CD4-positive, alpha-beta T cell treated with Interleukin-10 for 1 hour (primary cell): ENCODE data around the gene S100Z.
A peak's percentile ranks its signal among the peaks of the same experiment; 100 is the strongest.
"Not testable (repeated sequence)": the region's sequence is repeated elsewhere in the genome, so short reads cannot be mapped to it uniquely, and the experiment has no call there.

ENCODE experiments used
- DNase-seq: peaks from one replicate; pipeline ENCODE4 v3.0.0-alpha.2; 2020

Gene S100Z

DNA sequence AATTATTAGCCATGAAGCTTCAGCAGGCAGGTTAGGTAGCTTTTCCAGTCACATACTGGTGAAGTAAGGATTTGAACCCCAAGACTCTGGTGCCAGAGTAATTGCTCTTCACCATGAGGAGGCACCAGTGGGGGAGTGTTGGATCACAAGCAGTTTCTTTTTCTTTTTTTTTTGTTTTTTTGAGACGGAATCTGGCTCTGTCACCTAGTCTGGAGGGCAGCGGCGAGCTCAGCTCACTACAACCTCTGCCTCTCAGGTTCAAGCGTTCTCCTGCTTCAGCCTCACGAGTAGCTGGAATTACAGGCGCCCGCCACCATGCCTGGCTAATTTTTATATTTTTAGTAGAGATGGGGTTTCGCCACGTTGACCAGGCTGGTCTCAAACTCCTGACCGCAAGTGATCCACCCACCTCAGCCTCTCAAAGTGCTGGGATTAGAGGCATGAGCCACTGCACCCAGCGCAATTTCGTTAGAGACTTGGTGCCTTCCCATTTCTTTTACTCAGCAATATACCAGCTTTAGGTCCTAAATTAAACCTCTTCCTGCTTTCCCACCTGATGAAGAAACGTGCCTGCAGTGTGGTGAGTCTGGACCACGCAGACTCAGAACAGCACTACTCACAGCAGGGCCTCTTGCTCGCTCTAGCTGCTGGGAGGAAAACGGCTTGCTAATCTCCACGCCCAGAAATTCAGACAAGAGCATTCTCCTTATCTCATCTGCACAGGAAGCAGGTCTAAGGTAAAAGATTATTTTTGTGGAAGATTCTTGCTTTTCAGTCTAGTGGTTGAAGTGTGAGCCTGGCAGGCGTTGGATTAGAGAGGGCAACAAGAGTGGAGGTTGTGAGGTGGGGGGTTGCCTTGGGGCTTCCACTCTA lies at the start of gene S100Z:
S100Z (plus strand) TSS at position 596 of the 873 bp plus-strand sequence. CDS start 25,346 bp downstream, outside the sequence.
- peak; percentile 50 for DNase-seq

- no peak for DNase-seq
These were observed 49.2 kb upstream of the S100Z start for GRCh38 chr5:76800579-76800978.

DNA sequence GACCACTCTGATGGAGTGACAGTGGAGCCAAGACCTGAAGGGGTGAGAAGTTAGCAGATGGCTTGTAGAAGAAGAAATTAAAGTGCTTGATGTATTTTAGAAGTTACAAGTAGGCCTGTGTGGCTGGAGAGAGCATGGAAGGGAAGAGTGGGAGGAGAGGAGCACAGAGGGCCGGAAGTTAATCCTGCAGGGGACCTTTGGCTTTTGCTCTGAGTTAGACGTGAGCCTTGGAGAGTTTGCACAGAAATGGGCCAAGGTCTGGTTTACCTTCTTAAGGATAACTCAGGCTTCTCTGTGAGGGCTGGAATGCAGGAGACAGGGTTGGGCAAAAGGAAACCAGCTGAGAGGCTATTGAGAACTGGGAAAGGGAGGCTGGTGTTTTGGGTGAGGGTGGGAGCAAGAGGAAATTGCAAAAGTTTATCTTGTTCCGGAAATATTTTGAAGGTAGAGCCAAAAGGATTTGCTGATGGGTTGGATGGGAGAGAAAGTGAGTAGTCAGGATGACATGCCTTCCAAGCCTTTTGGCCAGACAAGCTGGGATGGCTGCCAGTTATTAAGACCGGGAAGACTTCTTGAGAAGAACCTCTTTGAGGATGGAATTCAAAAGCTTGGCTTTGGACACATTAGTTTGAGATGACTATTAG lies 48.5 kb upstream of the S100Z start:
- no peak for DNase-seq

- no peak for DNase-seq
These were observed 48.0 kb upstream of the S100Z start for GRCh38 chr5:76801803-76802195.

DNA sequence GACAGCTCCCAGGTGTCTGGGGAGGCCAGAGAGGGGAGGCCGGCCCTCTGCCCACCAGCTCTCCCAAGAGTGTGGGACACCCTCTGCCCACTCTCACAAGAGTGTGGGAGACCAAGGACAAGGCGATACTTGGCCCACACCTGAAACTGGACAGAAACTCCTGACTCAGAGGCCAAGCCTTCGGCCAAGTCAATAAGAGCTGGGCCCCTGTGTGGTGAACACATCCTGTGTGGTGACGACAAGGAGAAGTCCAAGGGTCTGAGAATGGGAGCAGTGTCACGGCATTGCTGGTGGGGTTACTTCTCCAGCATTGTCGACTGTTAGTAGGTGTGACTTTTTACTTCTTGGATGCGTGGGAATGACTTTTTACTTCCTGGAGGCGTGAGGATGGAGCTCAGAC lies 45.5 kb upstream of the S100Z start:
- no peak for DNase-seq

DNA sequence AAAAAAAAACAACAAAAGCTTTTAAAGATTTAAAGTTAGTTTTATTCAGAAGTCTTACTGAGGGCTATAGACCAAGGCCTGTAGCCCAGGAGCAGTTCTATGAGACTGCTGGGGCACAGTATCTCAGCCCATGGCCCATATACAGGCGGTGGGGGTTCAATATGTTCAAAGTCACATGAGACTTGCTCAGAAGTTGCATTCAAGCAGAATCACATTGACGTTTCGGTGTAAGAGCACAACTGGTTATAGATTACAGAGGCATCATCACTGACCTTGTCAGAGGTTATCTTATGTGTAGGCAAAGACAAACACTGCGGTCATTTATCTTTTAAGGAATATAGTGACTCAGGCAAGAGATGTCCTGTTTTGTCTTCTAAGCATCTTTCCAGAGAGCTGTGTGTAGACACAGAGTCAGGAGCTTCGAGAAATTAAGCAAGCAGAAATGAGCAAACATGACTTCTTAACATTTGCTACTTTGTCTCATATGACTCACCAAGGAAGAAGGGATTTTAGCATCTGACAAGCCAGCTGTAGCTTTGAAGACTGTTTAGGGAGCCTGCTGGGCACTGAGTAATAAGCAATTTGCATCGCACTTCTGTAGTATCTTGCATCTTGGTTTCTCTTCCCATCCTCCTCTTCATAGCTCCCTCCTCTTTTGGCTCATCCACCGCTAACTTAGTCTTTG lies 43.9 kb upstream of the S100Z start:
- no peak for DNase-seq

GRCh38 chr5:76807296-76807695 lies 42.5 kb upstream of the S100Z start:
- DNase-seq: no peak

DNA sequence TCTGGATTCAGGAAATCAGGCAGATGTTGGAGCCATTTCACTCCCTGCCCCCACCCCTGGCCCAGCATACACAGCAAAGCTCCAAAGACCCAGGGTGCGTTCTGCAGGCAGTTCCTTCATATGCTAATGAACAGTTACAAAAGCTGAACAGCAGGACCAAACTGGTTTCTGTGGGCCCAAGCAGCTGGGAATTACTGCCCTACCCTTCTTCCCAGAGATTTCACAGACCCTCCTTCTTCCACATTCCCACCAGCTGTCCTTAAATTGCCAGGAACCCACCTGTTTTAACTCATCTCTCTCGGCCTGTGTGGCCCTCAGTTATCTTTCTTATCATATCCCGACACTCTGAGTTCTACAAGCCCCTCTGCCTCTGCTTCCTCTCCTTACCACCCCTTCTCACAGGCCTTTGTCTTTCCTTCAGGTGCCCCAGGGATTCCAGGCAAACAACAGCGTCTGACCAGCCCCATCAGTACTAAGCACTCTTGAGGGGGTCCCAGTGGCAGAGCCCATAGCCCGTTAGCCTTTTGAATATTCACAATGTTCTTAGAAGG lies 41.6 kb upstream of the S100Z start:
- no peak for DNase-seq

DNA sequence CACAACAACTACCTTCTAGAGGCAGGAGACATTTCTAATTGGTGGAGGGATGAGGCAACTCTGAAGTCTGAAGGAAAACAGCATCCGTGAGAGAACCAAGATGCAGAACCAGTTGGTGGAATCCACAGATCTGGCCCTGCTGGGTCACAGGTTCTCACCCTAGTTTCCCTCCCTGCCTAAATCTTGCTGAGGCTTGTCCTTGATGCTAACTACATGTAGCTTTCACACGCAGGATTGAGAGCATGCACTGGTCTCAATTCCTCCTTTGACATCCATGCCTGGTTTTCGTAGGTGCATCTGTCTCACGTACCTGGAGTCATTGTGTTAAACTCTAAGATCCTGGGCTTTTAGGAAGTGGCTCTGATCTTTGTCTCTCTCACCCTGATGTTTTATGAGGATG lies 40.7 kb upstream of the S100Z start:
- DNase-seq: no peak

DNA sequence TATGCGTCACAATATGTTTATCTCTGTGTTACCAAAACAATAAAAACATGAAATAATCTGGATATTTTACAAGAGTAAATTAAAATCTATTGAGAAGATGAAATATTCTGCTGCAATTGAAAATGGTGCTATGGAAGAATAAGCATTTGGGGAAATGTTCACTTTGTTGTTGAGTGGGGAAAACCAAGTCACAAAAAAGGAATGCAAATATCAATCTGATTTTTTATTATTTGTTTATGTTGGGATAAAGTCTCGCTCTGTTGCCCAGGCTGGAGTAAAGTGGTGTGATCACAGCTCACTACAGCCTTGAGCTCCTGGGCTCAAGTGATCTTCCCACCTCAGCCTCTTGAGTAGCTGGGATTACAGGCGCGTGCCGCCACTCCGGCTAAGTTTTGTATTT lies 39.6 kb upstream of the S100Z start:
- no peak for DNase-seq

- DNase-seq: no peak
These were observed 38.6 kb upstream of the S100Z start for GRCh38 chr5:76811214-76811613.

GRCh38 chr5:76812209-76812608 lies 37.6 kb upstream of the S100Z start:
- not testable (repeated sequence) for DNase-seq

DNA sequence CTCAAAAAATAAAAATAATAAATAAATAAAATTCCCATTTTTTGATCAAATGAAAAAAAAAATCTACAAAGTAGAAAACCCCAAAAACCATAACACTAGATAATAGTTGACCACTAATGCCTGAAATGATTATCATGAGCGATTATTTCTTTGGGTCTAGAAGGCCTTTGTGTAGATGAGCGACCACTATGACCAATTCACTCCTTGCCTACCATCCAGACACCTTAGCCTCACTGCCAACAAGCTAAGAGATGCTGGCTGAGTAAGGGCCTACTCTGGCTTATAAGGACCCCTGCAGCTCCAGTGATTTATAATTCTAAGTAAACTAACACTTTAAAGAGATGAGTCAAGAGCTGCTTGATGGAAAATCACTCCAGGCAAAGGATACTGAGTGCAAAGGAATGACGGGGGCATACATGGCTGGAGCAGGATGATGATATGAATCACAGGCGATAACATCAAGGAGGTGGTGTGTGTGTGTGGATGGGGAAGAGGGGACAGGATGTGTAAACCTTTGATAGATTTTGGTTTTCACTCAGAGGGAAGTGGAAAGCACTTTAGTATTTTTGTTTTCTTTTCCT lies 35.7 kb upstream of the S100Z start:
- DNase-seq: no peak

DNA sequence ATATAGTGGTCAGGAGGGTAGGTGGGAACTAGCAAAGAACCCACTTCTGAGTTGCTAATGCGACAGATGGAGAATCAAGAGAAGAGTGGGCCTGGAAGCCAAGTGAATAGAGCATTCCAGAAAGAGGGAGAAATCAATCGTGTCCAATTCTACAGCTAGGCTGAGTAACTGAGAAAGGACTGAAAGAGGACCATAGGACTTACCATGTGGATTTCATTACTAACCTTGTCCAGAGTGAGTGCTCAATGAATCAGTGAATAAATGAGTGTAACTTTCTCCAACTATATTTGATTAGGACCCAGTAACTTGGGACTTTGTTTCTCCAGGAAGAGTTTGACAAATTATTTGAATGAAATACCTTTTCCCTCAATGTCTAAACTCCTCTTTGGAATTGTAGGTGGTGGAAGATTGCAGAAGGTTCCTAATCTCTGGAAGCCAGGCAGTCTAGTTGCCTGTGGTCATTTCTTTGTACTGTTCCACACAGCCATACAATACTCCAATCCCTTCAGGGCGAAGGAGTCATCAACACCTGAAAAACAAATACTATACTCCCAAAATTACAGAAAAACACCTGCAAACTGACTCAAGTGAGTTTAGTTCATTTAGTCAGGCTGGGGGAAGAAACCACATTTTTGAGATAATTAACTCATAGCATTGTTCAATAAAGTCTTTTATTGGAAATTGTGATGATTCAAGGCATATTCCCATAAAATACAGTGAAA lies 33.5 kb upstream of the S100Z start:
- no peak for DNase-seq

- DNase-seq: peak; percentile 55
These were observed 30.7 kb upstream of the S100Z start, which contains the start of gene F2RL1 for GRCh38 chr5:76818844-76819831. F2RL1 (plus strand) TSS chr5:76819030; CDS start chr5:76819183, 153 bp downstream.

DNA sequence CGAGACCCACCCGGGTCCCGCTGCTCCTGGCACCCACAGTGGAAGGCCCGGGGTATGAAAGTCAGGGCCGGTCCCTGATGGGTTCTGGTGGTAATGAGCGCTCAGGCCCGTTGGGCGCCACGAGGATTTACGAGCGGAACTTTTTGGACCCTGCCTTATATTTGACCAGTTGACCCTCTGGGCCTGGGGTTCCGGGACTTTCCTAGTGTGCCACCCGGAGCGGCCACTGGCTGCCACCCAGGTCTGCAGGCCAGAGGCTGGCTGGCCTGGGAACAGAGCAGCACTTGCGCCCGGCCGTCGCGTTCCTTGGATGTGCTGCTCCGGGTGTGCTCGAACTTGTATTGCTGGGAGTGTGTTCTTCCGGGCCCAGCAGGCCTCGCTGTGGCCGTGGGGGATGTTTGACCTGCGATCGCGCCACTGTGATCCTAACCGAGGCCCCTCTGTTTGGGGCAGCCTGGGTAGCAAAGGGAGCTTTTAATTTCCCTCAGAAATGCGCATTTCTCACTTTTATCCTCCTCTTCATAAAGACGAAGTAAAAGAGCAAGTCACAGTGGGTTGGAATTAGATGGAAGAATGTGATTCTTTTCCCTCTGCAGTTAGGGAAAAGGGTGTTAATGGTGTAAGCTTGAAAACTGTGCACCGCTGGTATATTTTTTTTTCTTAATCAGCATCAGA lies 29.8 kb upstream of the S100Z start:
- DNase-seq: no peak

GRCh38 chr5:76820526-76820890 lies 29.3 kb upstream of the S100Z start:
- DNase-seq: no peak

DNA sequence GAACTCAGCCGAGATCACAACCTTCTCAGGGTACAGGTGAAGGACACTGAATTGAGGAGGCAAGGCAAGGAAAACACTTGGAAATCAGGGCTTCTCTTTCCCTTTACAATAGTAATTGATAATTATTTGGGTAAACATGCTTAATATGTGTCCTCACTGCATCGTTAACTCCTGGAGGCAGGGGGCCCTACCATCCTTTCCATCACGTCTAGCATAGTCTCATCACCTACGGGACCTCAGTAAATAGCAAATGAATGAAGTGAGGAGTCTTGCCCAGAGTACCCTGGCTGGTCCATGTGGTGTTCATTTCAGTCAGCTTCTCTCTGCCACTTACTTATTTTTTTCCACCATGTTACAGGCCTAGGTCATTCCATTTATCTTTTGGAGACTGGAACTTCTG lies 28.7 kb upstream of the S100Z start:
- no peak for DNase-seq

DNA sequence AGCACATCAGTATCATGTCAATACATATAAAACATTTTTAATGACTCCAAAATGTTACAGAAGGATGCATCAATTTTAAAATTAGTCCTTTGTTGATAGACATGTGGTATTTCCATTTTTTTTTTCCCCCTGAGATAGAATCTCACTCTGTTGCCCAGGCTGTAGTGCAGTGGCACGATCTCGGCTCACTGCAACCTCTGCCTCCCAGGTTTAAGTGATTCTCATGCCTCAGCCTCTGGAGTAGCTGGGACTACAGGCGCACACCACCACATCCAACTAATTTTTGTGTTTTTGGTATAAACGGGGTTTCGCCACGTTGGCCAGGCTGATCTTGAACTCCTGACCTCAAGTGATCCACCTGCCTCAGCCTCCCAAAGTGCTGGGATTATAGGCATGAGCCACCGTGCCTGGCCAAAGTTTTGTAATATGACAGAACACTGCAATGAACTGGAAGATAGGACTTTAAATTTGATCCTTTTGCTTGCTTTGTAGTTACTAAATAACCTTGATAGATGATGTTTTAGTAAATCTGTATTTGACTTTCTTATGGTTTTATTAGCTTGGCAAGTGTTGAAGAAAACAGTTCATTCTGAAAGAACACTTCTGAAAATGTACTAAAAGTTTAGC lies 27.6 kb upstream of the S100Z start:
- not testable (repeated sequence) for DNase-seq

DNA sequence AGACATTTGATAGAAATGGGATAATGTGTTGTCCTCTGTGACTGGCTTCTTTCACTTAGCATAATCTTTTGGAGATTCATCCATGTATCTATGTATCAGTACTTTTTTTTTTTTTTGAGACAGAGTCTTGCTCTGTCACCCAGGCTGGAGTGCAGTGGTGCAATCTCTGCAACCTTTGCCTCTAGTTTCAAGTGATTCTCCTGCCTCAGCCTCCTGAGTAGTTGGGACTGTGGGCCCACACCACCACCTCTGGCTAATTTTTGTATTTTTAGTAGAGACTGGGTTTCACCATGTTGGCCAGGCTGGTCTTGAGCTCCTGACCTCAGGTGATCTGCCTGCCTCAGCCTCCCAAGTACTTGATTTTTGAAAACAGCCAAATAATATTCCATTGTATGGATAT lies 23.4 kb upstream of the S100Z start:
- DNase-seq: not testable (repeated sequence)
